Measurements from ENCODE around the gene MRPL18.
"Not testable (repeated sequence)": the region's sequence is repeated elsewhere in the genome, so short reads cannot be mapped to it uniquely, and the experiment has no call there.

The MRPL18 gene

DNA sequence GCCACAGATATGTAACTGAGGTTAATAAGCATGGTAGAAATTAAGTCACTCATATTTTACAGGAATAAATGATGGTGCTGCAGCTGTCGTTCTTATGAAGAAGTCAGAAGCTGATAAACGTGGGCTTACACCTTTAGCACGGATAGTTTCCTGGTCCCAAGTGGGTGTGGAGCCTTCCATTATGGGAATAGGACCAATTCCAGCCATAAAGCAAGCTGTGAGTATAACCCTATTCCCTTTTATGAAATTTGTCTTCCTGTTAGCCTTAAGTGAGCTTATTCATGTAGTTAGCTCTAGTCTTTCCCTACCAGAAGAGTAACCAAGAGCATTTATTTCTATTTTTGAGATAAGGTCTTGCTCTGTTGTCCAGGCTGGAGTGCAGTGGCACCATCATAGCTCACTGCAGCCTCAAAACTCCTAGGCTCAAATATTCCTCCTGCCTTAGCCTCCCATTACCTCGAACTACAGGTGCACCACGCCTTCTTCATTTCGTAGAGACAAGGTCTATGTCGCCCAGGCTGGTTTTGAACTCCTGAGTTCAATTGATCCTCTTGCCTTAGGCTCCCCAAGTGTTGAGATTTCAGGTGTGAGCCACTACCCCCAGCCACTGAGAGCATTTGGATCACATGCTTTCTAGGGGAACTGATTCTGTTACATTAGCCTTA is 12.9 kb upstream of the MRPL18 start:
- DNase-seq (ENCODE audit: low spot score) = no peak

- DNase-seq (ENCODE audit: low spot score) = no peak
These were observed 12.1 kb upstream of the MRPL18 start for GRCh38 chr6:159778131-159778530.

GRCh38 chr6:159778542-159779103 is 11.6 kb upstream of the MRPL18 start:
- DNase-seq (ENCODE audit: low spot score) = no peak

- DNase-seq (ENCODE audit: low spot score) = no peak
These were observed 2.0 kb upstream of the MRPL18 start for GRCh38 chr6:159788276-159788675.

DNA sequence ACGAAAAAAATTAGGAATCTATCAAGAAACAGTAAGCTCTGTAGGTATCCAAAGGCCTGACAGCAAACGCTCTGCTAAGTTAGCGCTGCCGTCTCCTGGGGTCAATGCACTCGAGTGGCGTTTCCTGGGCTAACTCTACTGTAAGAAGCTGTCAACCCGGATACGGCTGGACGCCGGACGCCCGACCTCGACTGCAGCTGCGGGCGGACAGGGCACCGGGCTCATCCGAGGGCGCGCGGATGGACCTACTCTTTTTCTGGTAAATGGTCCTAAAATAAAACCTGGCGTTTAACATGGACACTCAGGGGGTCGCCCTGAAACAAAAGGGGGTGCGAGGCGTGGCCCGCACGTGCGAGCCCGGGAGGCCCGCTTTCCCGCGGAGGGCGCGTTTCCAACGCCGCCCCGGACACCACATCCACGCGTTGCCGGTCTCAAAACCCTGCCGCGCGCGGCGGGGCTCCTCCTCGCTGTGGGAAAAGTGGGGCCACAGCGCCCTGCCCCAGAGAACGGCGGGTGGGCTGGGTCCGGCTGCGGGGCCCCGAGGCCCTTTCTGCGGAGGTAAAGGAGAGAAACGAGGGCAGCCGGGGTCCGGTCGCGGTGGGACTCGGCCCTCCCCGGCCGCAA is 1.4 kb upstream of the MRPL18 start:
- DNase-seq (ENCODE audit: low spot score) = no peak

- DNase-seq (ENCODE audit: low spot score) = peak; percentile 99
These were observed 704 bp upstream of the MRPL18 start, which contains the start of gene TCP1 for GRCh38 chr6:159789377-159790148. Gene TCP1 (minus strand): TSS chr6:159789602. CDS start chr6:159789468, 134 bp downstream.

DNA sequence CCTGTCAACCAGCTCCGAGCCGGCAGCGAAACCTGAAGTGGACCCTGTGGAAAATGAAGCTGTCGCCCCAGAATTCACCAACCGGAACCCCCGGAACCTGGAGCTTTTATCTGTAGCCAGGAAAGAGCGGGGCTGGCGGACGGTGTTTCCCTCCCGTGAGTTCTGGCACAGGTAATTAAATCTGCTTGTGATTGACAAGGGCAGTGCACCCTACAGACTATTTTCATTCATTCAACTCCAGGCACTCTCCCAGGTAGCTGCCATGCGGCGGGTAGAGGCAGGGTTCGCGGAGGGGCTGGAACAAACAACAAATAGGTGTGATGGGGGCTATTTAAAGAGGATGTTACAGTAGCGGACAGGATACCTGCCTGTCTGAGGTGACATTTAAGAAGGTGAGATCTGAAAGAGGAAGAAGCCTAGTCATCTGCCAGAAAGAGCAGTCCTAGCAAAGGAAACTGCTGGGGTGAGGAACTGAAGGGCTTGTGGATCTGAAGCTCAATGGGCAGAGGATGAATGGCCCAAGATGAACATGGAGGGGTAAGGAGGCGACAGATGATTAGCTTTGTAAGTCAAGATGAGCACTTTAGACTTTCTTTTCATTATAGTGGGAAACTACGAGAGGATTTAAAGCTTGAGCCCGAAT is 810 bp downstream of the MRPL18 start:
- no peak for DNase-seq (ENCODE audit: low spot score)

GRCh38 chr6:159794976-159795375 is 4.7 kb downstream of the MRPL18 start:
- not testable (repeated sequence) for DNase-seq (ENCODE audit: low spot score)

DNA sequence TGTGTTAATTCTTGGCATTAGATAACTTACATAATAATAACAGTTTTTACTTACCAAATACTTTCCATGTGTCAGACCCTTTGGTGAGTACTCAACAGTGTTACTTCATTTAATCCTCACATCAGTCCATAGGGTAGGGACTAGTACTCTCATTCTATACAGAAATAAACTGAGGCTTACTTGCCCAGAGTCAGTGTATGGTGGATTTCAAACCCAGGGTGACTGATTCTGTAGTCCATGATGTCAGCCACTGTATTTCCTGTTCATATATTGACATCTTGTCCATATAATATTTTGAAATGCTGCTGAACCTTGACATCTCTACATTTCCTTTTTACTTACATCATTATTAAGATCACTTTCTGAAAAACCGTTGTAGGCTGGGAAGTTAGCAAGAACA is 7.3 kb downstream of the MRPL18 start:
- DNase-seq (ENCODE audit: low spot score) = no peak

GRCh38 chr6:159800141-159800865 is 10.0 kb downstream of the MRPL18 start, which contains the start of gene PNLDC1:
Gene PNLDC1 (plus strand): TSS chr6:159800276. CDS start chr6:159800308, 32 bp downstream.
- no peak for DNase-seq (ENCODE audit: low spot score)

GRCh38 chr6:159801935-159802334 is 11.7 kb downstream of the MRPL18 start:
- DNase-seq (ENCODE audit: low spot score) = no peak

DNA sequence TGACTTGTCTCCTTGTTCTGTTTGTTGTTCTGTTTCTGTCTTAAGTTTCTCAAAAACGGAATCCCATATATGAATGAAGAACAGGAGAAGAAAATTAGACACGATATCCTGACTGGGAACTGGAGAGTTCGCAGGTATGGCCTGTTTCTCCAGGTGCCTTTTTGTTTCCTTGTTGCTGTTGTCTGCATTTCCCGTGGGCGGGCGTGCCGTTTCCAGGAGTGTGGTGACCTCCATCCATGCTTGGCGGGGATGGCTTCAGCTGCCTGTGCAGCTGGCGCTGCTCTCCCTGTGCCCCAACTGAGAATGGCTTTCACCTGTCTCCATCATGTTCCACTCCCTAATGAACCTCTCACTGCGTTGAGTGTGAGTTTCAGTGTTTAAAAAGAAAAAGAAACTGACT is 14.2 kb downstream of the MRPL18 start:
- no peak for DNase-seq (ENCODE audit: low spot score)

- DNase-seq (ENCODE audit: low spot score) = no peak
These were observed 15.3 kb downstream of the MRPL18 start for GRCh38 chr6:159805440-159806020.

DNA sequence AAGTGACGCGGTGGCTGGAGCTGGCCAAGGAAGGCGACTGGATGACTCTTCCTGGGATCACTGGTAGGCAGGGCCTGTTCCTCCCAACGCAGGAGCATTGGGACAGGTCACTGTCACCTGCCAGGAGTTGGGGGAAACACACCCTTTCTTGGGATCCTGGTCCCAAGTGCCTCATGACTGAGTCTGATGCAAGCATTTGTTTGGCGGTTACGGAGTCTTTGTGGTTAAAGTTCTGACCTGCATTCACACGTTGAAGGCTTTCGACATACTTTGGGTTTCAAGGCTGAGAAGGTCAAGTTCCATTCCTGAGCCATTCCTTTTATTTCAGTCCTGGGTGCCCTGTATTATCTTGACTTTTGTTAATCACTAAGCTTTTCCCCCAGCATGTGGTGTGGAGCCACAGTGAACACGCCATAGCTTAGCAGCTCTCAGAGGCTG is 15.8 kb downstream of the MRPL18 start:
- DNase-seq (ENCODE audit: low spot score) = no peak

DNA sequence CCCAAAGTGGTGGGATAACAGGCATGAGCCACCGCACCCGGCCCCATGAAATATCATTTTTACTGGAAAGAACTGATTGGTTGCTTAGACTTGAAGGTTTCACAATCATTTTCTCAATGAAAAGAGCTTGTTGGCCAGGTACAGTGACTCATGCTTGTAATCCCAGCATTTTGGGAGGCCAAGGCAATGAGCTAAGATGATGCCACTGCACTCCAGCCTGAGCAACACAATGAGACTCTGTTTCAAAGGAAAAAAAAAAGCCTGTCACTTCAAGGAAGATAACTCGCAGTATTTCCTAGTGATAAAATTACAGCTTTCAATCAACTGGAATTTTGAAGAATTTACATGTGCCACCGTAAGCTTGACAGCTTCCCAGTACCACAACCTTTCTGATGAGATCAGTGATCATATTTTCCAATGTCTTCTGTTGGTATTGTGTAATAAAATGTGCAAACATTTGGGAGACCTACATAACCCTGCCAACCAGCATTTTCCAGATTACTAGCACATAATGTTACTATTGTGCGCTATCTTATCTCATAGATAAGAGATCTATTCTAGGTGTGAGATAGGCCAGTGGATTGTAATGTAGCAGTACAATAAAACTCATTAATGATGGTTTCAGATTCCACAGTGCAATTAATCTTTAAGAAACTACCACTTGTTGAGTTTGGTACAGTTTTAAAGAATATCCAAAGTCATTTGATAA is 17.0 kb downstream of the MRPL18 start:
- no peak for DNase-seq (ENCODE audit: low spot score)

- DNase-seq (ENCODE audit: low spot score) = peak; percentile 60
These were observed 18.4 kb downstream of the MRPL18 start for GRCh38 chr6:159808647-159809046.

- no peak for DNase-seq (ENCODE audit: low spot score)
These were observed 18.9 kb downstream of the MRPL18 start for GRCh38 chr6:159809149-159809548.

- no peak for DNase-seq (ENCODE audit: low spot score)
These were observed 23.5 kb downstream of the MRPL18 start for GRCh38 chr6:159813781-159814180.

- no peak for DNase-seq (ENCODE audit: low spot score)
These were observed 25.1 kb downstream of the MRPL18 start for GRCh38 chr6:159815410-159815809.

DNA sequence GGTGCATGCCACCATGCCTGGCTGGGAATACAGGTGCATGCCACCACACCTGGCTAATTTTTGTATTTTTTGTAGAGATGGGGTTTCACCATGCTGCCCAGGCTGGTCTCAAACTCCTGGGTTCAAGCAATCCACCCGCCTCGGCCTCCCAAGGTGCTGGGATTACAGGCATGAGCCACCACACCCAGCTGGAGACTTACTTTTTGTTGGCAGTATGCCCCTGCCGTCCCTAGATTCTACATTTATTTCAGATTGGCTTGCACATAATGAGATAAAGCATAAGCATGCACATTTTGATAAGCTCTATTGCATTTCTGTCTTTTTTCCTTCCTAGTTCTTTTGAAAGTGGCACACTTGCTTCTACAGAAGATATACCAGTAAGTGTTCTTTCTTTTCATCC is 26.5 kb downstream of the MRPL18 start:
- not testable (repeated sequence) for DNase-seq (ENCODE audit: low spot score)

Measured in Ammon's horn (tissue), 1 donor.